HG03045 (cell line): Measurements from ENCODE around the gene LTBP3.
A peak's percentile ranks its signal among the peaks of the same experiment; 100 is the strongest.
"Not testable (repeated sequence)": the region's sequence is repeated elsewhere in the genome, so short reads cannot be mapped to it uniquely, and the experiment has no call there.

Experiments
- ATAC-seq: cut with Tn5 transposase; IDR thresholded peaks from one replicate; pipeline ENCODE4 v1.9.1; 2021; ENCODE audit warnings: mild to moderate bottlenecking, moderate library complexity; ENCODE audit not compliant: unreplicated experiment

The LTBP3 gene

GRCh38 chr11:65572356-65573051 is 14.3 kb upstream of the LTBP3 start, which contains the start of gene FAM89B:
FAM89B (plus strand) TSS chr11:65572538; CDS start chr11:65572670, 132 bp downstream.
- no peak for ATAC-seq

DNA sequence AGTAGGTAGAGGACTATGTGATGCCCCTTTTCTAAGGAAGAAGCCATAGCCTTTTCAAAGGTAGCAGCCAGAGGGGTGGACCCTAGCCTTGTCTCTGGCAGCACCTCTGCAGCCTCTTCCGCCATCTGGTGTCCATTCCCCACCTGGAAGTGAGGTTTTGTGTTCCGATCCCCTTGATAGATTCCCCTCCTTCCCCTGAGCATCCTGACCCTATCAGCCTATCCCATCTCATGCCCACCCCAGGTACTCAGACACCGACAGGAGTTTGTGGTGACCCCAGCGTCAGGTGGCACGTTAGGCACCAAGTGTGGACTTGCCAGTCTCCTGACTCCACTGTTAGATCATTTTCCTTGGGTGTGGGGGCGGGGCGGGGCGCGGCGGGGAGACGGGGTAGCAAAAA is 13.8 kb upstream of the LTBP3 start:
- ATAC-seq: no peak

- no peak for ATAC-seq
These were observed 13.3 kb upstream of the LTBP3 start for GRCh38 chr11:65571420-65571819.

- ATAC-seq: peak; percentile 57
These were observed 12.1 kb upstream of the LTBP3 start, which contains the start of gene ZNRD2 for GRCh38 chr11:65569973-65570918. ZNRD2 (plus strand) TSS chr11:65570477; CDS start chr11:65570492, 15 bp downstream.

GRCh38 chr11:65569164-65569972 is 11.2 kb upstream of the LTBP3 start:
- ATAC-seq: no peak

DNA sequence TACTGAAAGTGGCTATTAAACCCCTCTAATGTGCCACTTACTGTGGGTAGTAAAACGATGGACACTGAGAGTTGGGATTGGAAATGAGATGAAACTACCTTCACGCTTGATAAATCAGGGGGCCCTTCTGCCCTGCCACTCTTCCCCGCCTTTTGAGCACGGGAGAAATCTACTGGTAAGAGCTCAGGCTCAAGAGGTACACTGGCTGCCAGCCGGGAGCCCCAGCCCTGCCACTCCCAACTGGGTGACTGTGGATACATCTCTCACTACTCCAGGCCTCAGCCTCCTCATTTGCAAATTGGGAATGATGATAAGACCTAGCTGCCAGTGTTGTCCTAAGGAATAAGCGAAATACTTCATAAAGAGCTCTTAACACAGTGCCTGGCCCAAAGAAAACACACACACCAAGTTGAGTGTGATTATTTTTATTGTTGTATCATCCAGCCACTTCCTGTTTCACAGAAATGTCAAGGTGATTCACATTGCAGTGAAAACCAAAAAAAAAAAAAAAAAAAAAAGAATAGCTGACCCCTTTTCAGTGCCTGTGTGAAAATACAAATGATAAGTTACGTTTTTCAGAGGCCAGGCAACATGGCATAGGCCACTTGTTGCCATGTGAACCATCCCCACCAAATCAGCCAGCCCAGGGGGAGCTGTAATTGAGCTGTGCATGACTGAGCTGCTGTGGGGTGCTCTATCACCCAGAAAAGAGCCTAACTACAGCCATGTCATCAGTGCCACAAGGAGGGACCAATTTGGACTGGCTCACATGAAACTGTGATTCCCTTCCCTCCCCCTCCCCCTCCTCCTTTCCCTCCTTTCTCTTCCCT is 7.7 kb upstream of the LTBP3 start:
- no peak for ATAC-seq

DNA sequence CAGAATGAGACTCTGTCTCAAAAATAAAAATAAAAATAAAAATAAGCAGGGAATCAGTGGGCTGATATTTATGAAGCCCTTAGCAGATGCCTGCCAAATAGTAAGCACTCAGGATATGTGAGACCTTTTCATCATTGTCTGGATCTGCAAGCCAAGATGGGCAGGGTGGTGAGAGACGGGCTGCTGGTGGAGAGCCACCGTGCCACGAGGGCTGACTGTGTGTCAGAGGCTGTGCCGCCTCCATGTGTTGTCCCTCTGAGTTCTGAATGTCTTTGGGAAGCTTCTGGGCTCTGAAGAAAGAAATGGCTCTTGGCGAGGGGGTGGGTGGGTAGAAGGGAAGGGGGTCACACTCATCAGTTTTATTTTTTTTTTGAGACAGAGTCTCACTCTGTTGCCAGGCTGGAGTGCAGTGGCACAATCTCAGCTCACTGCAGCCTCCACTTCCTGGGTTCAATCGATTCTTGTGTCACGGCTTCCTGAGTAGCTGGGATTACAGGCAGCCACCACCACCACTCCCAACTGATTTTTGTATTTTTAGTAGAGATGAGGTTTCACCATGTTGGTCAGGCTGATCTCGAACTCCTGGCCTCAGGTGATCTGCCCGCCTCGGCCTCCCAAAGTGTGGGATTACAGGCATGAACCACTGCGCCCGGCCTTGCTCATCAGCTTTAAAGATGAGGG is 6.9 kb upstream of the LTBP3 start:
- ATAC-seq: not testable (repeated sequence)

DNA sequence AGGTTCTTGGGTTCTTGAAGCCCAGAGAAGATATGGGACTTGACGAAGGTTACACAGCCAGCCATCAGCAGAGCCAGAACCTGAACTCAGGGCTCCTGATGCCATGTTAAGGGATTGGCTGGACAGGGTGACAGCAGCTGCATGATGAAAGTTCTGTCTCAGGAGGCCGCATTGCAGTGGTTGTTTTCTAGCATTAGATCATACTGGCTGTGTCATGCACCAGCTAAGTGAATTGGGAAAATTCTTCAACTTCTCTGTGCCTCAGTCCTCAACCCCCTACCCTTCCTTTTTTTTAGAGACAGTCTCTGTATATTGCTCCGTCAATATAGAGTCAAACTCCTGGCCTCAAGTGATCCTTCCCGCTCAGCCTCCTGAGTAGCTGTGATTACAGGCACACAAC is 5.4 kb upstream of the LTBP3 start:
- no peak for ATAC-seq

DNA sequence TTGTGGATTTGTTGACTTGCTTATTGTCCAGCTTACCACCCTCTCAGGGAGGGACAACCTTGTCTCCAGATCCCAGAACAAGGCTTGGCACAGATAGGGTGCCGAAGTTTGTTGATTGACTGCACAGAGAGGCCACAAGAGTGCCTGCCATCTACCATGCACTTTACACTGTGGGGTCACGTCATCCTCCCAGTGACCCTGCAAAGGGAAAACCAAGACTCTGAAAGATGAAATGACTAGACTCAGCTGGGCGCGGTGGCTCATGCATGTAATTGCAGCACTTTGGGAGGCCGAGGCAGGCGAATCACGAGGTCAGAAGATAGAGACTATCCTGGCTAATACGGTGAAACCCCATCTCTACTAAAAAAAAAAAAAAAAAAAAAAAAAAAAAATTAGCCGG is 4.6 kb upstream of the LTBP3 start:
- no peak for ATAC-seq

GRCh38 chr11:65562020-65562419 is 3.9 kb upstream of the LTBP3 start:
- no peak for ATAC-seq

DNA sequence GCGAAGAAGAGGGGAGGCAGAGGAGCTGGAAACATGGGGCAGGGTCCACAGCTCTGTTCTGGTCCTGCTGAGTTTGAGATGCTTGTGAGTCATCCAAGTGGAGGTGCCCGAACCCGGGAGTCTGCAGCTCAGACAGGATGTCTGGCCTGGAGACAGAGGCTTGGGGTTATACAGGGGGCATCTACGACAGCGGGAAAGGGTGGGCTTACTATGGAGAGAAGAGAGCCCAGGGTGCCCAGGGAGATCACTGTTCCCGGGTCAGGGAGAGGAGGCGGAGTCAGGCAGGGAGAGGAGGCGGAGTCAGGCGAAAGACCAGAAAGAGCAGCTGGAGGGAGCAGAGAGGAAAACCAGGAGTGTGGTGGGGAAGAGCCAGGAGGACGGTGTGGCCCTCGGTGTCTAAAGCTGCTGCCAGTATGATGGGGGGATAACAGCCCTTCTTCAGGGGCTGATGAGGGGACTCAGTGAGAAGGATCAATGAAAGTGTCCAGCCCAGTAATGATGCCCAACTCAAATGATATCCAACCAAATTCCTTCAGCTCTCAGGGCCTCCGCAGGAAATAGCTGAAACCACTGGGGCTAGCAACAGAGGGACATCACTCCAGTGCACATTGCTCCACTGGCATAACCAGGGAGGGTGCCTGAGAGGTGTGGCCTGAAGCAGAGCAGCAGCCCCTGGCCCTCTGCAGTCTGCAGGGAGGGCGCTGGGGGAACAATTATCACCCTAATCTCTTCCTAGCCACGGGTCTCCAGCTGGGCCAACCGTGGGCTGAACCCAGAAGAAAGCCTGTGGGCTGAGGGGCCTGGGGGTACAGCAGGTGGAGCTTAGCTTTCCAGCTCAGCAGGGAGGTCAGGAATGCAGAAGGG is 2.6 kb upstream of the LTBP3 start:
- ATAC-seq: no peak

DNA sequence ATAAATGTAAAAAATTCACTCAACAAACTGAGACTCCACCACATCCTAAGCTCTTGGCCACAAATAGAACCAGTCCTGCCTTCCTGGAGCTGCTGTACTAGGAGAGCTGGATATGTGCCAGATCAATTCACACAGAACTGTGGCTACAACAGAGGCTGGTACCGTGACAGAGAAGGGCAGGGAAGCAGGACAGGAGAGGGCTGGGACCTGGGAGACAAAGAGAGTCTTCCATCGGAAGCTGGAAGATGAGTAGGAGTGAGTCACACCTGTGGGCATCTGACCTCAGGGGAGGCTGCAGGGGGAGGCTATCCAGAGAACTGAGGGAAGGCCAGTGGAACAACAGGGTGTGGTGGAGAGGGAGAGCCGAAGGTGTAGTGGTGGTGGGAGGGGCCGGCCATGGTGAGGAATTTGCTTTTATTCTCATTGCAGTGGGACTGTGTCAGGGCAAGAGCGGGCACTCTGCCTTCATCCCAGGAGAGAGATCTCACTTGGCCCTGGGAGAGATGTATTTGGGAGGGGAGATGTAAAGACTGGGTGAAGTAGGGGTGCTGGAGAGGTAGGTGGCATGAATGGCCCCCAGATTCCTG is 1.9 kb upstream of the LTBP3 start:
- ATAC-seq: no peak

DNA sequence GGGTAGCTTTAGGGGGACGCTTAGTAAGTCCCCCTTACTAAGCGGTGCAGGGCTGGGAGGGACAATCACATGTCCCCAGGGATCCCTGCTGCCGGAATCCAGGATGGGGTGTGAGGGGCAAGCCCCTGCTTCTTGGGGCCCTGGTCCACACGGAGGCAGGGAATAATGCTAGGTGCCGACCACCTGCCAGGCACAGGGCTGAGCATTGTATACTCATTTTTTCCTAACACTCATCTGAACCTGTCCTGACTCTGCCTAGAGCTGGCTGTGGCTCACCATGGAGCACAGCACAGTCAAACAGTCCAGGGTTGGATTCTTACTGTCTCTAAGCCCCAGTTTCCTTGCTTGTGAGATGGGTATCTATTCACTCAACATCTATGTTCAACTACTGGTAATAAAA is 1.4 kb upstream of the LTBP3 start:
- no peak for ATAC-seq

GRCh38 chr11:65558930-65559509 is 861 bp upstream of the LTBP3 start:
- no peak for ATAC-seq

DNA sequence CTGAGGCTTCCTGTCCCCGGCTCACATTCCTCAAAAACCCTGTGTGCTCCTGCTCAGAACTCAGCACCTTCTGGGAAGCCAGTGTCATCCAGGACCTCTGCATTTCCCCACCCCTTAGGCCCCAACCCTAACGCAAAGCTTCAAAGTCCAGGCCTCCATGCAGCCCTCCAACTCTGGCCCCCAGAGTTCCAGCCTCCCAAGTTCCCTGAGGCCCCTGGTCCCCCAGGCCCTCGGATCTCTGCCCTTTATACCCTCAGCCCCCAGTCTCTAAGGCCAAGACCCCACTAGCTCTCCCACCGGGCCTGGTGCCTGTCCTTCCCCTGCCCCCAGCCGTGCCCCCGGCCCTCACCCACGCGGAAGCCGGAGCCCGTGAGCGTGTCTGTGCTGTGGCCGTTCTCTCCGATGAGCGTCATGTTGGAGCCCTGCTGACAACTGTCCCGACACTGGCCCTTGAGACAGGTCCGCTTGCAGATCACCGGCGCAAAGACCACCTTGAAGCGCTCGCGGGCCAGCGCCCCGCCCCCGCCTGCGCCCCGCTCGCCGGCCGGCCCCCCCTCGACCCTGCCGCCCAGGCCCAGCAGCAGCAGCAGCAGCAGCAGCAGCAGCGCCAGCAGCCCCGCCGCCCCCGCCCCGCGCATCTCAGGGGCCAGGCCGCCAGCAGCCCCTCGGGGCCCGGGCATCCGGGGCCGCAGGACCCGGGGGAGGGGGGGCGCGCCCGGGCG is 718 bp downstream of the LTBP3 start:
- no peak for ATAC-seq

DNA sequence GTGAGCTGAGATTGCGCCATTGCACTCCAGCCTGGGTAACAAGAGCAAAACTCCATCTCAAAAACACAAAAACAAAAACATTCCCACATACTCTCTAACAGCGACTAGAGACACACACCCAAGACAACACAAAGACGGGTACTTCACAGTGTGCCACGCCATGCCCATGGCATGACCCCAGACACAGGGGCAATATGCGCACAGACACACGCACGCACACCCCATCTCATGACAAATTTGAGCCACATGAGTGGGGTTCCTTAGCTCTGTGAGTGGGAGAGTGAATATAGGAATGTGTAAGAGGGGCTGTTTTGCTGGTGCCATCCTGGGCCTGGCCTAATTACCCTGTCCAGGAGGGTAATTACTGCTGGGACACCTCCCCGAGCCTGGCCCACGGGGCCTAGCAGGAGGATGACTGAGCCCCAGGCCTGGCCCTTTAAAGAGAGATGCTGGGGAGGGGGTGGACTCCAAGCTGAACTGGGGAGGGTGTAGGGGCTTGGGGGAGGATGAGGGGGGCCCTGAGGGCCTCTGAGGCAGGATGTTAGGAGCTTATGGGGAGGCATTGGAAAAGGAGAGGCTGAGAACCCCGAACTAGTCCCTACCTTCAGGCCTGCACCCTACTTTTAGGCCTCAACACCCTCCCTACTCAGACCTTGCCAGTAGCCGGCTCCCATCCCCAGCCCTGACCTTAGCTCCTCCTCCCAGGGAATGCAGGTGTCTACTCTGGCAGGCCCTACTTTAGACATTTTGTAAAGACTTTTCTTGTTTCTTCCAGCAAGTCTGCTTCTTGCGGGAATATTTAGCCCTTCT is 1.5 kb downstream of the LTBP3 start:
- no peak for ATAC-seq
